NCI-H82 treated with DMSO at 0.1 percent for 48 hours (cell line): ENCODE results near the gene PAOX.
"Not testable (repeated sequence)": the region's sequence is repeated elsewhere in the genome, so short reads cannot be mapped to it uniquely, and the experiment has no call there.

Experiments used
- DNase-seq: peaks from one replicate; lab custom pipeline; 2025; ENCODE audit not compliant: unreplicated experiment; lab: John Stamatoyannopoulos, UW

Gene PAOX

DNA sequence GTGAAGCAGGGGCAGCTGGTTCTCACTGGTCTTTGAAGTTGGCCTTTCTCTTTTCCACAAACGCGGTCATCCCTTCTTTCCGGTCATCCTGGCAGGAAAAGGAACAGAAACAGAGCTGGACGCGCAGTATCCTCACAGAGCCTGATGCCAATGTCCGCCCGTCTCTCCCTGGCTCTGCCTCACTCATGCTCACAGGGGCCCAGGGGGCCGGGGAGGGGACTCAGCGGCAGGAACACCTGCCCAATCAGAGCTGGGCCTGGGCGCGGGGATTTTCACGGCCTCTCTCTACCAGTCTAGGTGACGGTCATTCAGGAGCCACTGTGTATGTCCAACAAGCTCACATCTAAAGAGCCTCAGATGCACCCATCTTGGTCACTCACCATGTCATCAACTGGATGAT is 16.2 kb upstream of the PAOX start:
- no peak for DNase-seq

DNA sequence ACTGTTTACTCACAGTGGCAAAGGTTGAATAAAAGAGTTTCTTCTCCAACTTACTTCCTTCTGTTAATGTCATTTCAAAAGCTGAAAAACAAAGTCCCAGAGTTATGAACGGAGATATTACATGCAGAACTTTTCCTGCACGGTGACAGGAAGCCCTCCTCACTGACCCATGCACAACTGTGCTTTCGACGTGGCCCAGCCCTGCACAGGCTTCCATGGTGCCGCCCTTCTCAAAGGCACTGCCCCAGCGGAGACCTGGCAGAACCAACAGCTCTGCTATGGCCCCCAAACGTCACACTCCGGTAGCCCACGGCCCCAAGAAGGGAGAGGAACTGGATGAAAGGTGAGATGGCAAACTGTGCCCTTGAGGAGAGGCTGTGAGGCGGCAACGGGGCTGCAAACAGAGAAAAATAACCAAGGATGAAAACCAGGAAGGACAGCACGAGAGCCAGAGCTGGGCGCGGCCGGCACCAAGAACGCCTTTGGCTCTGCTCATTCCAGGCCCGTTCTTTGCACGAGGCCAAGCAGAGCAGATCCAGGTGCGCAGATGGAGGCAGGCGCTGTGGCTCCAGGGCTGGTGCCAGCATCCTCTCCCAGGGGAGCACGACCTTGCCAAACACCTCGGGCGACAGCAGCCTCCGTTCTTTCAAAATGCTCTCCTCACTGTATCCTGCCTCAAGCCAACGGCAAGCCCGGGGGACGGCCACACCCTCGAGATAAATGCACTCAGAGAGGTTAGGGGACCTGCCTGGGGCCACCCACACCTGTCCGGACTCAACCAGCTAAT is 14.2 kb upstream of the PAOX start:
- DNase-seq, result no peak

DNA sequence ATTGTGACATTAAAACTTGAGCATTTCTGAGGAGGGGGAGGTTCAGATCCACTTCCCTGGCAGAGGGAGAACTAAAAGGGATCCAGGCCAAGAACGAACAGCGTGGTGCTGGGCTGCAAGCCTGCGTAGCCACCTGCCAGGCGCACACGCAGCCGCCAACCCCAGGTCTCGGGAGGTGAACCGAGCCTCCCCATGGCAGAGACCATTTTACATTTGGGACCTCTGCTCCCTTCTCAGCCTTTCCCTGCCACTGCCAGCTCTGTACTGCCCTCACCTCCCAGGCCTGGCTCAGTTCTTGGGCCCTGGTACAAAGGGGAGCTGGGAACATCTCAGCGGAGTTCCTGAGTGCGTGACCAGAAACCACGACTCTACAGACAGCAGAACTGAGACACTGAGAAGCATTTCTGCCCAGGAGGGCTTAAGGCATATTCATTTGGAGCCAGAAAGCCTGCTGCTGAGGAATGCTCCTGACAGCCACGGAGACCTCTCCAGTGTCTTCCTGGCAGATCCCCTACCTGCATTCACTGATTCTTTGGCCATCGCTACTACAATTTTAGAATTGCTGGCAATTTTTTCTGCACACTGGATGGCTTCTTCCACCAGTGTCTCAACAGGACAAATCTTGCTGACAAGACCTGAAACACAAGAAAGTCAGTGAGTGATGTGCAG is 13.5 kb upstream of the PAOX start:
- no peak for DNase-seq

DNA sequence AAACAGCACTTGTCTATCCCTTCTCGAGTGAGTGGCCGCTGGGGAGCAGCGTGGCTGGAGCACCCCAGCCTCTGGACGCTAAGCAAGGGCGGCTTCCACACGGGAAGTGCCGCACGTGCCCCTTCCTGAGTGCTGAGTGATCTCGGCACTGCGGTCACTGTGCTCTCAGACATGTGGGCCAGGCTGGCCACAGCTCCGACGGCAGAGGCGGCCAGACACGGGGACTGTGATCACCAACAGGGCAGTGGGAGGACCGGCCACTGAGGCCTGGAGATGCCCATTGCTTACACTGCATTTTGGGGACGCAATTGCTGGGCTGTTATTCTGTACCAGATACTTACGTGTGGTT is 13.0 kb upstream of the PAOX start:
- no peak for DNase-seq

DNA sequence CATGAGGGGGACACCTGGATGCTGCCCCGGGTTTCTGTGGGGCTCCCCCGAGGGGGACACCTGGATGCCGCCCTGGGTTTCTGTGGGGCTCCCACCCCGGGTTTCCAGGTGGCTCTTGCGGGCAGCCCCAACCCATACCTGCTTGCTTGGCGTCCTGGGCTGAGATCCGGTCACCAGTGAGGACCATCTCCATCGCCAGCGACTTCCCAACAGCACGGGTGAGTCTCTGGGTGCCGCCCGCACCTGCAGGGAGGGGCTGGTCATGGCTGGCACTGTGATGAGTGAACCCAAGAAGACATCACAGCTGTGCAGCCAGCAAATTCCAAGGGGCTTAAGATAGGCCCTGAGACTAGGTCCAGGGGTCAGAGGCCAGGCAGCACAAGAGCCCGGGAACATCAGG is 12.3 kb upstream of the PAOX start:
- no peak for DNase-seq

DNA sequence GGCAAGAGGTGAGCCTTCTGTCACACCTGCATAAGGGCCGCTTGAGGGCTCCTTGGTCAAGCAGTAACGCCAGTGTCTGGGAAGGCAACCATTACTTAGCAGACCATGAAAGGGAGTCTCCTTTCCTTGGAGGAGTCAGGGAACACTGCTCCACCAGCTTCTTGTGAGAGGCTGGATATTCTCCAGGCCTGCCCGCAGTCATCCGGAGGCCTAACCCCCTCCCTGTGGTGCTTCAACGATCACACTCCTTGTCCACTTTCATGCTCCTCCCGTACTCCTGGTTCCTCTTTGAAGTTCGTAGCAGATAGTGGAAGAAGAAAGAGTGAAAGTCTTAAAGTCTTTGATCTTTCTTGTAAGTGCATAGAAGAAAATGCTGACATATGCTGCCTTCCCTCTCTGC is 11.6 kb upstream of the PAOX start:
- DNase-seq, result not testable (repeated sequence)

DNA sequence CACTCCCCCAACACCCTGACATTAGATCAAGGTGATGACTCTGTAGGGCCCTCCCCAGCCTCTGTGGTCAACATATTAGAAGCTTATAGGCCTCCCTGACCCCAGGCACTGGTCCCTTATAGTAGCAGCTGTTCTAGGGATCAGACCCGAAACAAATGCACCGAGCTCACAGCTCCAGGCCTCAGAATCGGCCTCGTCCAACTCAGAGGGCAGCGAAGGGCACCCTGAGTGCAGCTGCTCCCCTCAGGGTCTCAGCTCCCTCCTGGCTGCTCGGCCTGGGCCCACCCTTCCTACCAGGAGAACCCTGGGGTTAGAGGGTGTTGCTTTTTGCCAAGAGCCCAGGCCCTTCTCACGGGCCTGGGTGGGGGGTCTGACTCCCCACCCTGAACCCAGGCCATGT is 10.9 kb upstream of the PAOX start:
- no peak for DNase-seq

DNA sequence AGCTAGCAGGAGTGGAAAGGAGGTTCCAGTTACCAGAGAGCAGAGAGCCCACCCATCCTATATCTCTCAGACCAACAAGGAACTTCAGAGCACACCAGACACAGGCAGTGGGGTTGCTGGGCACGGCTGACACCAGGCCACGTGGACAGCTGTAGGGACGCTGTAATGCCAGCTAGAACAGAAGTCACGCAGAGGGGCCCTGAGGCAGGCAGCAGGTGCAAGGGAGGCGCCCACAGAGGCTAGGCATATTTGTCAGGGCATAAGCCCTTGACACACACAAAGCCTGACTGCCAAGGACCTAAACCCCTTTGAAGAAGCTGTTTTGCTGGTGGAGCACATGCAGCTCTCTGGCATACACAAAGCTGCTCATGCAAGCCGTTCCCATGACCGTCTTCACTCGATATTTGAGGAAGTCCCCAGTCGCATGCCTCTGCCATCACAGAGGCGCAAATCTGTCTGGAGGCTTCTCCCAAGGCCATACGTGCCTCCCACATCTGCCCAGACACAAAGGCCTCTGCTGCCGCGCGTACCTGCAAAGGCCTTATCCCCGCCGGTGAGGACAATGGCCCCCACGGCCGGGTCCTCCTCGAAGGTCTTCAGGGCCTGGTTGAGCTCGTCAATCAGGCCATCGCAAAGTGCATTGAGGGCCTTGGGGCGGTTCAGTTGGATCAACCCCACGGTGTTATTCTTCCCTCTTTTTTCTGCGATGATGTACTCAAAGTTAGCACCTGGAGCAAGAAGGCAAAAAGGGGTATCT is 8.9 kb upstream of the PAOX start:
- DNase-seq, result no peak

DNA sequence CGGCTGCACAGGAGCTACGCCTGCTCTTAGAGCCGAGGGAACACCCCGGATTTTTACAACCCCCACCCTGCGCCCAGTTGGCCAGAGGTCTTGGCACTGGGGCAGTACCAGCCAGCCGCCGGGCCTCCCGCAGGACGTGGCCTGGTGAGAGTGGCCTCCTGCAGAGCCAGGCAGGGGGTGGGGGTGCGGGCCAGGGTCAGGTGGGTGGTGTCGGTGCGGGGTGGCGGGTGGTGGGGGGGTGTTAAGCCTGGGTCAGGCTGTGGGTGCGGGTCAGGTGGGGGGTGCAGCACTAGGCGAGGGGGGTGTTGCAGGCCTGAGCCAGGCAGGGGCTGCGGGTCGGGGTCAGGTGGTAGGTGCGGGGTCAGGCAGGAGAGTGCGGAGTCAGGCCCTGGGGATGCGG is 6.6 kb upstream of the PAOX start:
- DNase-seq, result no peak

DNA sequence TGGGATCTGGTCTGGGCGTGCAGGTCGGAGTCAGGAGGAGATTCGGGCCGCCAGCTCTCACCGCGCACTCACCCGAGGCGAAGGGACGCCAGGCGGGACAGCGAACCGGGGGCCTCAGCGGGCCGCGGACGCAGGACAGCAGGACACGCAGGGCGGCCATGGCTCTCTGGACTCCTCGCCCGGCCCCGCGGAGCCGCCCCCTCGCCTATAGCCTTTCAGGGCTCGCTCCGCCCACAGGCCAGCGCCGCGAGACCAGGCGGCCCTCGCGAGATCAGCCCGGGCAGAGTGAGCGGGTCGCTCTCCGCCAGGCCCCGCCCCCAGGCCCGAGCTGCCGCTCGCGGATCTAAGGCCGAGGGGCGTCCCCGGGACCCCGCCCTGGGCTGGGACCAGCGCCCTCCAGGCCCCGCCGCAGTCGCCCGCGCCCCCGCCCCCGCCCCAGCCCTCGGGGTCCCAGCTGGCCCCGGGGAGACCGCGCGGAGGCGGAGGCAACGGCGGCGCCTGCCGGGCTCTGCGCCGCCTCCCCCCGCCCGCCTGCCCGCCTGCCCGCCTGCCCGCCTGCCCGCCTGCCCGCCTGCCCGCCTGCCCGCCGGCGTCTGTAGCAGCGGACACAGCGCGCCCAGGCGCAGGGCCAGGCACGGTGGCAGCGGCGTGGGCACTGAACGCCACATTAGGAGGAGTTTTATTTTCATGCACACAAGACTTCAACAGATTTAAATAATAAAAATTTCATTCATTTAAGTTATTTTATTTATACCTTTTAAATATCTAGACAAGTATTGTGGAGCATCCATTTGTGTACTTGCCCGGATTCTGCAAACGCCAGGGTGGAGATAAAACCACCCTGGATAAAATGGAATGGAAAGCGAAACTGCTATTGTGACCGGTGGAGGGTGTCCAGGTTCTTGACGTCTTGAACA is 5.6 kb upstream of the PAOX start, which contains the start of gene ECHS1:
TSS of gene ECHS1 (minus strand) at position 181 of the 917 bp plus-strand sequence. CDS start at position 160, 21 bp downstream.
- peak; percentile 53 for DNase-seq

DNA sequence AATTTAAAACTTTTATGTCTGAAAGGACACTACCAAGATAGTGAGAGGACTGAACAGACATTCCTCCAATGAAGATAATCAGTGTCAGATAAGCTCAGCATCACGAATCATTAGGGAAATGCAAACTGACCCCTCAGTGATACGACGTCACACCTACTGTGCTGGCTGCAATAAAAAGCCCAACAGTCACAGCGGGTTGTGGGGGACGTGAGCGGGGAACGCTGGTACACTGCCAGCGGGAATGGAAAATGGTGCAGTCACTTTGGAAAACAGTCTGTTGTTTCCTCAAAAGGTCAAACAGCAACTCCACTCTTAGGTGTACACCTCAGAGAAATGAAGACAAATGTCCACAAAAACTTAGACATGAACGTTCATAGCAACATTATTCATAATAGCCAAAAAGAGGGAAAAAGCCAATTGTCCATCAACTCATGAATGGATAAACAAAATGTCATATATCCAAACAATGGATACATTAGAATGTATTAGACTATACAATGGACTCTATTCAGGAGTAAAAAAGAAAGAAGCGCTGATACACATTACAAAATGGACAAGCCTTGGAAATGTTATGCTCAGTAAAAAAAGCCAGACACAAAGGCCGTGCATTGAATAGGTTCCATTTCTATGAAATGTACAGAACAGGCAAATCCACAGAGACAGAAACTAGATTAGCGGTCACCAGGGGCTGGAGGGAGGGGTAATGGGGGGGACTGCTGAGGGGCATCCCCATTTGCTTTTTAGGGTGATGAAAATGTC is 3.5 kb upstream of the PAOX start:
- DNase-seq, result no peak

DNA sequence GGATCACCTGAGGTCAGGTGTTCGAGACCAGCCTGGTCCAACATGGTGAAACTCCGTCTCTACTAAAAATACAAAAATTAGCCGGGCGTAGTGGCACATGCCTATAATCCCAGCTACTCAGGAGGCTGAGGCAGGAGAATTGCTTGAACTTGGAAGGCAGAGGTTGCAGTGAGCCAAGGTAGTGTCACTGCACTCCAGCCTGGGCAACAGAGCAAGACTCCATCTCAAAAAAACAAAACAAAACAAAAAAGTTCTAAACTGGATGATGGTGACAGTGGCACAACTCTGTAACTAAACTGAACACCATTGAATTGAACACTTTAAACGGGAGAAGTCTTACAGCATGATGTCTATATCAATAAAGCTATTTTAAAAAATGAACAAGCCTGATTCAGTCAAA is 2.9 kb upstream of the PAOX start:
- DNase-seq, result not testable (repeated sequence)

DNA sequence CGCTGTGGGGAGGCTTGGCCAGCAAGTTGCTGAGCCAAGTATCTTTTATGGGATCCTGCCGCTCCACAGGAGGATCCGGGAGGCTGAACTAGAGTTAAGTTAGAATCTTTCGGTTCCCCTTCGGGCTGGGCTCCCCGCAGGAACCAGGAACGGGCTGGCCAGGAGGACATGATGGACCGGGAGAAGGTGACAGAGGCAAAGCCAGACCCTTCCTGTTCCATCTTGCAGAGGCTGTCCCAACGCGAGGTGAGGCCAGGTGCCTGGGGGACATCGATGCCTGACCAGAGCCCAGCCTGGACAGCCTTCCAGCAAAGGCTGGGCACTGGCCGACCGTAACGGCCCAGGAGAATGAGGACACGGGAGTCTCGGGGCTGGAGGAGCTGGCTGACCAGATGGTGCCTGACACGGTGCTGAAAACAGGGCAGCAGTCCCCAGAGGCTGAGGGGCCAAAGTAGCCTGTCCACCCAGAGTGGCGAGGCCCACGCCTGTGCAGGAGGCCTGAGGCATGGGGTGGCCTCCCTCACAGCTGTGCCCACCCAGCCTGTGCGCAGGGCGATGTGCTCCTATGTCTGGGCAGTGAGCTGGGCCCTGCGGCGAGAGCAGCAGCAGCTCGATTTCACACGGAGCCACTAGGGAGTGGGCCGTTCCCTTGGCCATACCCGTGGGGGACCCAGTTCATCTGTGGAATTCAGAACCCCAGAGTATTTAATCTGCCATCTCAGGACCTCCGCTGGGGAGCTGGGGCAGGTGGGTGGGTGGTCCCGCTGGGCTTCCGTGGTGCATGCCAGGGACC is 1.8 kb upstream of the PAOX start:
- DNase-seq, result no peak

DNA sequence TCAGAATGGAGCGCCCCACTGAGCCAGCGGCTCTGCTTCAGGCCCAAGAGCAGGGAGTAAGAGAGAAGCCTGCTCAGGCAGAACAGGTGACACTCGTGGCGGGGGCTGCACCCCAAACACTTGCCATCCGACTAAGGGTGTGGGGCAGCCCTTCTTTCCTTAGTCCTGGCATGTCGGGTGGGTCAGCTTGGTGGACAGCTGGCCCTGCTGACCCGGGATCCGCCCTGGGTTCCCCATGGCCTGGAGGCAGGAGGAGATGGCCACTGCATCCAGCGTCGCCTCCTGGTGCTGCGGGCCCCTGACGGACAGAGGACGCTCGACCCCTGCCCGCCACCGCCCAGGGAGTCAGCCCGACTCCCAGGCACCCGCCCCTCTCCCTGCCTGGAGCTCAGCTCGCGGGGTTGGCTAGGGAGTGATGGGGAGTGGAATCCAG is 1.2 kb upstream of the PAOX start:
- no peak for DNase-seq

DNA sequence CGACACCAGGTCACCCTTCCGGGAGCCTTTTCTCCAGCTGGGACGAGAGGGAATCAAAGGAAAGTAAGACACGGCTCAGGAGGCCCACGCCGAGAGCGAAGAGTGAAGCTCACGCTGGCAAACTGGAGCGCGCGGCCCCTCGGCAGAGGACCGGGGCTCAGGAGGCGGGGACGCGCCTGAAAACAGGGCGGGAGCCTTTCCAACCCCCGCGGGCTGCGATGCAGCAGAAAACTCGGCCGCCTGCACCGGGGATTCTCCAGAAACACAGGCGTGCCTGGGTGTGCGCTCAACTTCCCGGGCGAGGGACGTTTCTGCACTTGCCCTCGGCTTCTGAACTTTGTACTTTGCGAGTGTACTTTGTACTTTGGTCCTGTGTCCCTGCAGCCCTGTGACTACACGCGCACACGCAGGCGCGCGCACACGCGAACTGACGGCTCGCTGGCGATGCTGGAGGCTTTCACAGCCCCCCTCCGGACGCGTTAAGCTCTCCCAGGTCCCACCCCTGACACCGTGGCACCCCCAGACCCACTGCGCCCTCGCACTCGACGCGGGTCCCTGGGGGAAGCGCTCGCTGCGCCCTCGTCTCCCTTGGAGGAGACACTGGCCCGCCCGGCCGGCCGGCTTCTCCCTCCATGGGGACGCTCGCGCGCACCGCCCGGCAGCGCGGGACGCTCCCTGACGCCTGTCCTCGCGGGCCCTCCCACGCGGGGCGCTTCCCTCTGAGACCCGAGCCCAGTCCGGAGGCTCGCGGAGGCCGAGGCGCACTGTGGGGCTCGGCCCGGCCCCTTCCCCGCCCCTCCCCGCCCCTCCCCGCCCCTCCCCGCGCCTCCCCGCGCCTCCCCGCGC is 588 bp upstream of the PAOX start:
- no peak for DNase-seq

DNA sequence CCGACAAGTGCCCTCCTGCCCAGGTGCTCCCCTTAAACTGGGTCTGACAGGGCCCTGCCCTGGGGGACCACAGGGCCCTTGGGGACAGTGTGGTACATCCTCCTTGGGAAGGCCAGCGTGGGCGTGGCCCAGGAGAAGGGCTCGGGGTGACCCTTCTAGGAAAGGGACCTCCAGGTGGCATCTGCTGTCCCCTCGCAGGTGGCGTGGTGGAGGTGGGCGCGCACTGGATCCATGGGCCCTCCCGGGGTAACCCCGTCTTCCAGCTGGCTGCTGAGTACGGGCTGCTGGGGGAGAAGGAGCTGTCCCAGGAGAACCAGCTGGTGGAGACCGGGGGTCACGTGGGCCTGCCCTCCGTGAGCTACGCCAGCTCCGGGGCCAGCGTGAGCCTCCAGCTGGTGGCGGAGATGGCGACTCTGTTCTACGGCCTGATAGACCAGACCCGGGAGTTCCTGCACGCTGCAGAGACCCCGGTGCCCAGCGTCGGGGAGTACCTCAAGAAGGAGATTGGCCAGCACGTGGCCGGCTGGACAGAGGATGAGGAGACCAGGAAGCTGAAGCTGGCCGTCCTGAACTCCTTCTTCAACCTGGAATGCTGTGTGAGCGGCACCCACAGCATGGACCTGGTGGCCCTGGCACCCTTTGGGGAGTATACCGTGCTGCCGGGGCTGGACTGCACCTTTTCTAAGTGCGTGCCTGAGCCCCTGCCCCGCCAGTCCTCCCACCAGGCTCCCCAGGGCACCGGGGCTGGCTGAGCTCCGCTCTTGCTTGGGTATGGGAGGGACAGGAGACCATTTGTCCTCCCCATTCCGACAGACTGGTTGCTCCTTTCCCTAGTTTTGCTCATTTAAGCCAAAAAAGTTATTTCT is 972 bp downstream of the PAOX start:
- DNase-seq, result no peak

DNA sequence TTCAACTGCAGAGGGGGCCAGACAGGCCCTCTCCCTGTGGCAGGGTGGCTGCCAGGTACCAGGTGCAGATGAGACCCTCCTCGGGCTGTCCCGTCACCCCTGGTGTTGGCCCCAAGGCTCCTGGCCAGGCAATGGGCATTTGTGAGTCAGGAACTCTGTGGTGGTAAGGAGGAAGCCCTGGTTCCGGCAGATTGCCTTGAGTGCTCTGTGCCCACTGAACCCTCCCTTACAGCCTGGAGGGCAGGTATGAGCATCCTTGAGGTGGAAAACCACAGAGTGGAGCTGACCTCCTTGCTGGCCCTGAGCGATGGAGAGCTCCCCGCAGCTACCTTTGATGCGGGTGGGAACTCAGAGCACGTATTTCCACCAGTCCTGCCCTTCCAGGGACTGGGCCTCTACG is 2.0 kb downstream of the PAOX start:
- no peak for DNase-seq

DNA sequence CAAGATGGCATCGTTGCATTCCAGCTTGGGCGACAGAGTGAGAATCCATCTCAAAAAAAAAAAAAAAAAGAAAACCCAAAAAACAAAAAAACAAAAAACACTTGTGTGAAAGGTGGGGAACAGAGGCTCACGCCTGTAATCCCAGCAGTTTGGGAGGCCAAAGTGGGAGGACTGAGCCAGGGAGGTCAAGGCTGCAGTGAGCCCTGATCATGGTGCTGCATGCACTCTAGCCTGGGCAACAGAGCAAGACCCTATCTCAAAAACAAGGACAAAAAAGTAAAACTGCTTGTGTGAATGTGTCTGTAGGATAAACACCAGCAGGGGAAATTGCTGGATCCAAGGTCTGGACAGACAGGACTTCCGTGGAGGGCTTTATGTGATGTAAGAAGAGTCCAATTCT is 4.5 kb downstream of the PAOX start:
- DNase-seq, result no peak
